Measurements from ENCODE around the gene RANBP10. TPM values are rescaled to one million over a fixed set of nuclear protein-coding genes. Genes with fewer than 3 reads are reported as not detected.

RANBP10 gene
- total RNA-seq, 4 donors from 2014 or later, result 18.4 to 35.2 (median 27.6) TPM

GRCh38 chr16:67750466-67750865 is 55.9 kb downstream of the RANBP10 start:
- H3K27ac ChIP-seq, result no peak overlapping the region
- H3K36me3 ChIP-seq, result peaks cover 2% of the 10 kb centered on the region
- TF ChIP-seq POLR2AphosphoS5 (IDR thresholded peaks at IDR 0.05) (no peak), POLR2A (IDR thresholded peaks at IDR 0.05) (no peak), CTCF (IDR thresholded peaks at IDR 0.05) (no peak), EP300 (IDR thresholded peaks at IDR 0.05) (no peak)
- H3K4me3 ChIP-seq, result no peak overlapping the region
- 90% methylated on average over 6 of the region's 6 CpGs for WGBS
- no peak for DNase-seq (ENCODE audit: low spot score in 2 of 2)
- H3K9me3 ChIP-seq, result no peaks in the 10 kb centered on the region
- H3K4me1 ChIP-seq, result peaks cover 4% of the 10 kb centered on the region
- H3K27me3 ChIP-seq, result no peaks in the 10 kb centered on the region

- Histone ChIP-seq H3K27ac (no peak overlapping the region), H3K36me3 (peaks cover 2% of the 10 kb centered on the region)
- WGBS, result 100% methylated on average over 1 of the region's 3 CpGs
Measured at GRCh38 chr16:67749436-67750078, 56.8 kb downstream of the RANBP10 start.

GRCh38 chr16:67748834-67749233 is 57.5 kb downstream of the RANBP10 start:
- TF ChIP-seq POLR2A (IDR thresholded peaks at IDR 0.05) (no peak), EP300 (IDR thresholded peaks at IDR 0.05) (no peak), CTCF (IDR thresholded peaks at IDR 0.05) (no peak), POLR2AphosphoS5 (IDR thresholded peaks at IDR 0.05) (no peak)
- DNase-seq (ENCODE audit: low spot score in 2 of 2), result no peak
- peaks cover 4% of the 10 kb centered on the region for H3K4me1 ChIP-seq
- no peaks in the 10 kb centered on the region for H3K27me3 ChIP-seq
- H3K27ac ChIP-seq, result no peak overlapping the region
- no peak overlapping the region for H3K4me3 ChIP-seq
- H3K36me3 ChIP-seq, result peaks cover 9% of the 10 kb centered on the region
- H3K9me3 ChIP-seq, result no peaks in the 10 kb centered on the region
- WGBS, result 65% methylated on average over 3 of the region's 3 CpGs

More at GRCh38 chr16:67749436-67750078, 56.8 kb downstream of the RANBP10 start:
- TF ChIP-seq CTCF (IDR thresholded peaks at IDR 0.05) (no peak), POLR2AphosphoS5 (IDR thresholded peaks at IDR 0.05) (no peak), EP300 (IDR thresholded peaks at IDR 0.05) (no peak), POLR2A (IDR thresholded peaks at IDR 0.05) (no peak)
- no peak for DNase-seq (ENCODE audit: low spot score in 2 of 2)
- Histone ChIP-seq H3K27me3 (no peaks in the 10 kb centered on the region), H3K4me1 (peaks cover 4% of the 10 kb centered on the region), H3K4me3 (no peak overlapping the region), H3K9me3 (no peaks in the 10 kb centered on the region)

- TF ChIP-seq CTCF (IDR thresholded peaks at IDR 0.05) (no peak), POLR2A (IDR thresholded peaks at IDR 0.05) (no peak), POLR2AphosphoS5 (IDR thresholded peaks at IDR 0.05) (no peak), EP300 (IDR thresholded peaks at IDR 0.05) (no peak)
- no peaks in the 10 kb centered on the region for H3K27me3 ChIP-seq
- H3K27ac ChIP-seq, result no peak overlapping the region
- peaks cover 4% of the 10 kb centered on the region for H3K4me1 ChIP-seq
- no peak overlapping the region for H3K4me3 ChIP-seq
- DNase-seq (ENCODE audit: low spot score in 2 of 2), result no peak
- no peaks in the 10 kb centered on the region for H3K9me3 ChIP-seq
- peaks cover 29% of the 10 kb centered on the region for H3K36me3 ChIP-seq
Measured at GRCh38 chr16:67746846-67747245, 59.5 kb downstream of the RANBP10 start.

- no peak for DNase-seq (ENCODE audit: low spot score in 2 of 2)
- whole genome bisulfite sequencing, result 81% methylated on average over 4 of the region's 4 CpGs
- peaks cover 54% of the 10 kb centered on the region for H3K36me3 ChIP-seq
- H3K27ac ChIP-seq, result no peak overlapping the region
- TF ChIP-seq EP300 (IDR thresholded peaks at IDR 0.05) (no peak), POLR2AphosphoS5 (IDR thresholded peaks at IDR 0.05) (no peak)
- no peaks in the 10 kb centered on the region for H3K27me3 ChIP-seq
- no peak overlapping the region for H3K4me3 ChIP-seq
- H3K9me3 ChIP-seq, result no peaks in the 10 kb centered on the region
- no peaks in the 10 kb centered on the region for H3K4me1 ChIP-seq
Measured at GRCh38 chr16:67741118-67741517, 65.2 kb downstream of the RANBP10 start.

- Histone ChIP-seq H3K9me3 (no peaks in the 10 kb centered on the region), H3K27me3 (no peaks in the 10 kb centered on the region), H3K4me3 (no peak overlapping the region), H3K36me3 (peaks cover 54% of the 10 kb centered on the region), H3K27ac (no peak overlapping the region), H3K4me1 (no peaks in the 10 kb centered on the region)
- DNase-seq (ENCODE audit: low spot score in 2 of 2), result no peak
- 96% methylated on average over 3 of the region's 3 CpGs for WGBS
- TF ChIP-seq POLR2A (IDR thresholded peaks at IDR 0.05), result no peak
- no peak for TF ChIP-seq POLR2AphosphoS5 (IDR thresholded peaks at IDR 0.05)
- no peak for TF ChIP-seq EP300 (IDR thresholded peaks at IDR 0.05)
- TF ChIP-seq CTCF (IDR thresholded peaks at IDR 0.05), result no peak
Measured at GRCh38 chr16:67740391-67740790, 66.0 kb downstream of the RANBP10 start.
